GM21515 (cell line): Measurements from ENCODE around the gene DEGS2.

ENCODE experiments used
- ATAC-seq: cut with Tn5 transposase; IDR thresholded peaks from one replicate; pipeline ENCODE4 v1.9.1; 2021; ENCODE audit not compliant: unreplicated experiment

DEGS2 gene

DNA sequence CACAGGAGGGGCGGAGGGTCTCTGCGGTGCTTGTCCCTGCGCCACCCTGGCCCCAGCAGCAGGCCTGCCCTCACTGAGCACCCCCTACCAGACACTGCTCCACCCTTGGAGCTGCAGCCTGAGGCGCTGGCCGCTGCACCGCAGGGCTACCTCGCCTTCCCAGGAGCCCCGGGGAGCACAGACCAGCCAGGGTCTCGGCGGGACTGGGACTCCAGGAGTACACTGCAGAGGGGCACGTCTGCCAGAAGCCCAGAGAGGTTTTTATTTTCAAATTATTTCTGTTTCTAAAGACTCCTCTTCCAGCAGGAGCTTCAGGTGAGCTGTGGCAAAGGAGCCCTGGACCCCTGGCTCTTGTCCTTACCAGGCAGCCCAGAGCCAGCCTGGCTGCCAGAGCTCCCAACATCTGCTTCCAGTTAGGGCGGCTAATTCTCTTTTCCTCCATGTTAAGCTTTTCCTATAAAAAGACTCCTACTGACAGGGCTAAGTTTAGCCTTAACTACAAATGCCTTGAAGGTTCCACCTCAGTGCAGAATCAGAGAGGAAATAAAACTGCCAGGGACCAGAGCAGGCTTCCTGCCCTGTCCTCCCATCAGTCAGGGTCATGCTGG is 26.4 kb downstream of the DEGS2 start:
- no peak for ATAC-seq

DNA sequence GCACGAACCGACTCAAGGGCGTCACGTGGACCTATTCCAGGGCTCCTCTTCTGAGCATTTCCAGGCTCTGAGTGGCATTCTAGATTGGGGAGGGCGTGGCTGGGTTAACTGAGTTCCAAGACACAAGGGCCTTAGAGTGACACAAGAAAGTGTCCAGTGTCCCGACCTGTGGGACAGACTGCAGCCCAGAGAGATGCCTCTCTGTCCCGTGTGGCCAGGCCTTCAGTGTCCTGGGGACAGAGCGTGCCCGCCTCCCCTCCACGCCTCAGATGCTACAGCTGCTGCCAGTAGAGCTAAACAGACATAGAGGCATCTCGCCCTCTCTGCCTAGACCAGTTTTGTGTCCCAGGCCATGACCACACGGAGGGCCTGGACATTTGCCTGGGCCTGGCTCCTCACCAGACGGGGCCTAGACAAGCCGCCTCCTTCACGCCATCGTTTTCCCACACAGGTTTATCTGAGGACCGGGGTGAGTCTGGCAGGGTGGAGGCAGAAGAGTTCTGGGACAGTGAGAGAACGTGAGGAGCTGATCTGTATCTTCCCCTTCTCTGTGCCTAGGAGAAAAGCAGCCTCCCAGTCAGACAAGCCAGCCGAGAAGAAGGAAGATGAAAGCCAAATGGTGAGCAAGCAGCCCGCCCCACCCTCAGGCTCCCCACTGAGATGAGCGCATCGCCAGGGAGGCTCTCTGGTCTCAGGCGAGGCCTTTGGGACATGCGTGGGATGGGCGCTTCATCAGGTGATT is 27.1 kb downstream of the DEGS2 start:
- ATAC-seq = no peak

DNA sequence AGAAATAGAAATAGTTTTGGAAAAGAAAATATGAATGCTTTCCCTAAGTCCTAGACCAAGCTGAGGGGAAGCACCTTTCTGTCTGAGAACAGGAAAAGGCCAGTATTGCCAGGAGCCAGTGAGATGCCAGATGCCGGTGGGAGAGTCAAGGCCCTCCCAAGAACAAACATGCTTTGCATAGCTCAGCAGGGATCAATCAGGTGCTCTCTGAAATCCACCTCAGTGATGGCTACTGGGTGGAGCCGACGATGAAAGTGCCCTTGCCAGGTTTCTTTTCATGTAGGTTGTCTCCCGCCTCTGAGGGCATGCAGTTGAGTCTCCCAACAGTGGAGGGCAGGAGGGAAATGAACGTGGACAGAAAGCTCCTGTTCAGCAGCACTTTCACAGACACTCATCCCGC is 28.3 kb downstream of the DEGS2 start:
- no peak for ATAC-seq

DNA sequence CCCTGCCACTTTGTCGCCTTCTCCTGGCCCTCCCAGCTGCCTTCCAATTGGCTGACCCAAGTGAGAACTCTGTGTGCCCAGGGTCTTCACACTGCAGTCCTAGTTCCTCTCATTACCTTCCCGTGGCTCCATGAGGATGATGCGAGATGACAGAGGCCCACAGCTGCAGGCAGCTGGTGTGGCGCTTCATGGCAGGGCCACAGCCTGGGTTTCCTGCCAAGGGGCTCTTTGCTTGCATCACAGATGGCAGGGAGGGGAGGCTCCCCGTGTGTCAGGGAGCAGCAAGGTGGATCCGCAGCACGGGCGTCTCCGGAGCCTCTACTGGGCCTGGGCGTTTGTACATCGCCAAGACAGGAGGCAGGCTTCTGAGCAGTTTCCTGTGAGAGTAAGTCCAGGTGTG is 28.9 kb downstream of the DEGS2 start:
- ATAC-seq = no peak

DNA sequence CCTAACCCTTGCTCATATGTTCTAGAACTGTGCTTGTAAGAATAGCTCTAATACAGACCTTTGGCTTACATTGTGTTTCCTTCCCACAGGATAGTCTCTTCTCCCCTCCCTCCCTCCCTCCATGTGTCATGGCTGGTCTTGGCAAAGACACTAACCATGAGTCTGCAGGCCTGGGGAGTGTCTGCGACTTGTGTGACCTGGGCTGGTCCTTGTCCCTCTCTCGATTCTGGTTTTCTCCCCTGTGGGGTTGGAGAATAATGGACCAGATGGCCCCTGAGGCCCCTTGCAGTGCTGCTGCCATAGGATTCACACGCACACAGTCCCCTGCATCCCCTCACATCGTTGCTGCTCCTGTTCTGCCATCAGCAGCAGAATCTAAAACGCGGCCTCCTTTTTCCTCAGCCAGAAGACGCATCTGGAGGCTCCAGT is 30.3 kb downstream of the DEGS2 start:
- ATAC-seq = no peak

DNA sequence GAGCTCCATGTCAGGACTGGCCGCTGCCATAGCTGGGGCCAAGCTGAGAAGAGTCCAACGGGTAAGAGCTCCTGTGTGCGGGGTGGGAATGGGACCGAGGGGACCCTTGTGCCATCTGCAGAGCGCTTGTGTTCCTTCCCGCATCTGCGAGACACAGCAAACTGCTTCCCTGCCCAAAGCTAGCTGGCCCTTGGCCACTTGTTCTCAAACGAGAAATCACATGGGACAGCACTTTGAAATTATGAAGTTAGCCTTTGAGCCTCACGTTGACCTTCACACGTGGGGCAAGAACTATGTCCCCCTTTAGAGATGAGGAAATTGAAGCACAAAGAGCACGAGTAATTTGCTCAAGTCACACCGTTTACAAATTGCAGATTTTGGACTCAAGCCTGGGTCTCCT is 30.8 kb downstream of the DEGS2 start:
- ATAC-seq = no peak

DNA sequence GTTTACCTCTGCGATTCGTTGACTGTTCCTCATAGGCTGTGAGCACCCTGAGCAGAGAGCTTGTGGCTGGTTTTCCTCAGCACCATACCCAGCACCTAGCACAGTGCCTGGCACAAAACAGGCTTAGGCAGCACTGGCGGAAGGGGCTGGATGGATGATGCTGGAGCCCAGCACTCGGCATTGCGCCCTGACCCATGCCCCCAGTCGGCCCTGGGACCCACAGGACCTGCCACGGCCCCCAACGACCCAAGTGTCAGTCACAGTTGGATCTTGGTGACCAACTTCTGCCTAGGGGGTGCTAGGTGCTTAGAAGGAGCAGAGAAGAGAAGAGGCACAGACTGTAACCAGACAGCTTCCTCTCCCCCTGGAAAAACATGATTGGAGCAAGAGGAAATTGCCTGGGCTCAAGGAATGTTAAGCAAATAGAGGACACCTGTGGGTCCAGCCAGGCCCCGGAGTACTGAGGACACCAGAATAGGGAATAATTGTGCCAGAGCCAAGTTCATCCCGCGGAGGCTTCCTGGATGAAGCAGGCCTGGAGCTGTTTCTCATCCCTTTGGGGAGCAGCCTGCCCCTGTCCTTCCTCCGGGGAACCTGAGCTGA is 31.5 kb downstream of the DEGS2 start:
- ATAC-seq = no peak

DNA sequence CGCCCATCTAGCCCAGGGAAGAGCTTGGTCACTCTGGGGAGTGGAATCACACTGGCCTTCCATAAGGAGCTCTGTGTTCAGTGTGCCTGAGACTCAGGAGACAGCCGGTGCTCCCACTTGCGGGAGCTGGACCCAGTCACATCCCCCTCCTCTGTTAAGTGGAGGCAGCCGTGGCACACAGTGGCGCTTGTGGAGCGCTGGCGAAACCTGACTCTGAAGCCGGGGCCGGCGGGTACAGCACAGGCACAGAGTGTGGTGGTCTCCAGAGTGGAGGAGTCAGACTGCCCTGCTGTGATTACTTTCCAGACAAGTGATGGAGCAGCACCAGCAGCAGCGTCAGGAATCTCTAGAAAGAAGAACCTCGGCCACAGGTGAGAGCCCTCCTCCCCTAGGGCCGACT is 33.0 kb downstream of the DEGS2 start:
- ATAC-seq = no peak

DNA sequence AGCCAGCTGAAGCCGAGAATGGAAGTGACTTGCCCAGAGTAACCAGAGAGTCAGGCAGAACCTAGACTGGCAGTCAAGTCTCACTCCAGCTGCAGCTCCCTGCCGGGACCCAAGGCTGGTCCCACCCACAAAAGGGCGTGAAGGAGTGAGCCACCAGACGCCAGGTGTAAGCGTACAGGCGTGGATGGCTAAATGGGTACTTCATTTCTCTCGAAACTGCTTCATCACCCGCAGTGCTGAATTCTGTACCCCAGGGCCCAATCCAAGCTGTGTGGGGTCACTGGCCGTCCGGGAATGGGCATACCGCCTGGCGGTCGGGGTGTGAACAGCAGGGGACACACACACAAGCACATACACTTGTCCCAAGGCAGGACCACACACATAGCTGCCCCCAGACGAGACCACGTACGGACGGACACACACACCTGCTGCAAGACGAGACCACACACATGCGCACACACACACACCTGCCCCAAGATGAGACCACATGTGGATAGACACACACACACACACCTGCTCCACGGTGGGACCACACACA is 34.8 kb downstream of the DEGS2 start:
- ATAC-seq = no peak

DNA sequence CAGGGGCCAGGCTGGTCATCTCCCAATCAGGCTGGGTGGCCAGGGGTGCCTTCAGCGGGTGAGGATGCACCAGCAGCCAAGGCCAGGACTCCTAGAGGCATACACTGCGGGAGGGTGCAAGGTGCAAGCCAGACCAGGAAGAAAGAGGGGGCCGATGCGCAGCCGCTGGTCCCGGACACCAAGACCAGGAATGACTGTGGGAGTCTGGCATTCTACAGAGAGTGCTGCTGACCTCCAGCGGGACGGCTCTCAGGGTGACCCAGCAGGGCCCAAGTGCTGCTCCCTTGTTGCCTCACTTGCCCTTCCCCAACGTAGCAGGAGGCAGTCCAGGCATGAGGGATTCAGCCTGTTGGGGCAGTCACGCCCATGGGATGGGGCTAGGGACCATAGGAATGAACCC is 35.8 kb downstream of the DEGS2 start:
- no peak for ATAC-seq

DNA sequence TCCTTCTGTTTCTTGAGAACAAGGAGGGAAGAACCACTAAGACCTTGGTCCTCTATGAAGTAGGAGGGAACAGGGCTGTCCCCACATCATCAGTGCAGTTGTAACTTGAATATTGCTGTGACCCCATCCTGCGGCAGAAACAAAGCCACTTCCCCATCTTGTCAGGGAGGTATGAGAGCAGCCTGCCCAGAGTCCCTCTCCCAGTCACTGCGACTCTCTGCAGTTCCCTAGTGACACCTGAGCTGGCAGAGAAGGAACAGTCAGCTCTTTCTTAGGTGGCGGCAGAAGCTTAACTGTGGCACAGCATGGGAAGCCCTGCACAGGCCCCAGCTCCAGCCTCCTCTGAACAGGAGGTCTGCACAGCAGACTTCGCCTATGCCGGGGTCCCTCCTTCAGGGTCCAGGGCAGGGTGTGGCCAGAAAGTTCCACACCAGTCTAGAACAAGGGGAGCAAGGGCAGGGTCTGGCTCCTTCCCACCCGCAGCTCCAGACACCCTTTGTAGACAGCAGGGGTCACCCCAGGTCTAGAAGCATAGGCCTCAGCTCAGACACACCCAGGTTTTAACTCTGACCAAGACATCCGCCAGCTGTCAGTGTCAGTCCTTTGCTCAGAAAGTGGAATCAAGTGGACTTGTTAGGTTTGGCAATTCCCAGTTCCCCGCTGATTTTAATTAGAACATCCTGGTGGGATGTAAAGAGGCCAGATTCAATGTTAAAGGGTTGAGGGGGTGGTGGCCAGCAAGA is 36.8 kb downstream of the DEGS2 start:
- ATAC-seq = no peak

DNA sequence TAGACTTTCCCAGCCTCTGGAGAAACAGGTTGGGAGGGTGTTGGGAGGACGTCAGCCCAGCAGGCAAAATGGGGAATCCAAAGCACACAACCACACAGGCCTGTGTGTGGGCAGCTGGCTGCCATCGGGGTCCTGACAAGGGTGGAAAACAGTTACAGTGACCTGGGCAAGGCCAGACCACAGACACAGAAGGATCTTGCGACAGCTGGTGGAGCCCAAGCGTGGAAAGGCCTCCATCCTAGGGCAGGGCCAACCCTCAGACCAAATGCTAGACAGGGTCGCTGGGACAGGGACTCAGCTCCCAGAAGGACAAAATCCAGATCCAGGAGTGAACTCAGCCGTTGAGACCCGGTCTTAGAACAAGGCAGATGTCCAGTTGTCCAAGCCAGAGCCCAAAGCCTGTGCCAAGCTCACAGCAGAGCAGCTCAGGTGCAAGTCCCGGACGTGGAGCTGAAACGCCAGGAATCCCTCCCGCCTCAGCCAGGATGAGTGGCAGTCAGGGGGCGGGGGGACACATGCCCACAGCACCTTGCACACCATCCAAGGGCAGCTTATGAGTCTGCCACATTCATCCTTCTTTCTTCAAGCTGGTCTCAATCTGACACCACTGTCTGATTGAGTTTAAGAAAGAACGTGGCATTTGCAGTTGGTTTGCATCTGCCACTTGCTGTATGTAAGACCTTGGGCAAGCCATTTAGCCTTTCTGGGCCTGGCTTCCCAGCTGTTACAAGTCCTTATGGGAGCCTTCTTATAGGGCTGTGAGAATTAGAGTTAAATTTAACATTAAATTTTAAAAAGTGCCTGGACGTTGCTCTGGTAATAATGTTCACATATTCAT is 37.6 kb downstream of the DEGS2 start:
- ATAC-seq = no peak

DNA sequence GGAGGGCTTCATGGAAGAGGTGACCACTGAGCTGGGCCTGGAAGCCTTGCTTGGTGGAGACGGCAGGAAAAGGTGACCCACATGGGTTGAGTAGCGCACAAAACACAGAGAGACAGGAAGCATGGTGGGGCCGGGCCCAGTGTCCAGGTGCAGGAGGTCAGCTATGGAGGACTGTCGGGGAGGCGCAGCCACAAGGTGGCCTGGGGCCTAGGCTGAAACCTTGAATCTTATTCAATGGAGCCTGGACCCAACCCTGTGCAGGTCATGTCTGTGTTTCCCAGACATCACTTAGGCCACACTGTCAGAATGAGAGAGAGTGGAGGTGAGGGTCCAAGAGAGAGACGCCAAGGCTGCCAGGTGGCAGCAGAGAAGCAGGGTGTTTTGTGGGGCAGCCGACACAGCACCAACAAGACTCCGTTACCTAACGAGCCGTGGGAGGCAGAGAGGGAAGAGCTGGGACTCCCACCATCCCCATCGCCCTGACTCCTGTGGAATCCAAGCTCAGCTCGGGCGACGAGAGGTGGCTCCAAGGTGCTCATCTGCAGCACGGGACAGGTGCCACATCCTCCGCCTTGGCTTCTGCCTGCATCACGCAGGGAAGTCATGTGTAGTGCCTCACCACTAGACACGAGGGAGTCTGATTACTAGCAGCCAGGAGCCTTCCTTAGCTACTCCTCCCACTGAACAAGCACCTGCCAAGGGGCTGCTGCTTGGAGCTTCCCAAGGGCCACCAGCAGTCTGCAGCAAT is 38.7 kb downstream of the DEGS2 start:
- ATAC-seq = no peak

DNA sequence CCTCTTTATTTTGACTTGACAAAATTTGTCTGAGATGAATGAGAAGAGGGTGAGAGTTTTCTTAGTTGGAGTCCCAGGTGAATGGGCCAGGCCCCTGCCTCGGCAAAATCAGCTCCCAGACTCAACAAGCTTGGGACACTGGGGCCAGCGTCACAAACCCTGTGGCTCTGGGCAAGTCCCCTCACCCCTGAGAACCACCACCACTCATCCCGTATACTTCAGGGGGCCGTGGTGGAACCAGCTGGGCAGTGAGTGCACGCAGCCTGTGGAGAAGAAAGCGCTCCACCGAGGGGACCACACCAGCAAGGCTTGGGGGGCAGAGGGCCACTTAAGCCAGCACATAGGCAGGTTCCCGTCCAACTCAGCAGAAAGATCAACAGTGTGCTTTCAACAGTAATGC is 40.2 kb downstream of the DEGS2 start:
- ATAC-seq = no peak

DNA sequence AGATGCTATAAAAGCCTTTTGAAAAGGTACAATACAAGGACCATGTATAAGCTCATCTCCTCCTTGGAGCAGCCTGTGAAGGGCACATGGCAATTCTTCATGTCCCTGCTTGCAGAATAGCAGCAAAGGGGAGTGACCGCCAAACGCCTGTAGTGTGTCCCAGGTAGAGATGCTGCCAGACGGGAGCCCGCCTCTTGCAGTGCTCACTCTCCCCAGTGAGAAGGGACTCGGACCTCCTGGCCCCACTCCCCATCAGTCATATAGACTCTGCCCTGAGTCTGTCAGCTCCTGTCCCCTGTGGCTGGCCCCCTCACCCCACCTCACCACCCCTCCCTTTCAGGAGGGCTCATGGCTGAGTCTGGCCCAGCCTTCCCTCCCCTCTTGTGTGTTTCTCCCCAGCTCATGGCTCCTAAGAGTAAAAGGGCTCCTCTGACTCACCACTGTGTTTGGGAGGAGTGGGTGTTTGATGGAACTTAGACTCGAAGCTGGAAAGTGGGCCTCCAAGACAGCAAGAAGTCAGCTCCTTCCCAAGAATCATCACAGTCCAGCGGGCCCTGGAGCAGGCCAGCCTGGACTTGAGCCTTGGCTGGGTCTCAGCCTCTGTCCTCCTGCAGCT is 40.9 kb downstream of the DEGS2 start:
- ATAC-seq = no peak

DNA sequence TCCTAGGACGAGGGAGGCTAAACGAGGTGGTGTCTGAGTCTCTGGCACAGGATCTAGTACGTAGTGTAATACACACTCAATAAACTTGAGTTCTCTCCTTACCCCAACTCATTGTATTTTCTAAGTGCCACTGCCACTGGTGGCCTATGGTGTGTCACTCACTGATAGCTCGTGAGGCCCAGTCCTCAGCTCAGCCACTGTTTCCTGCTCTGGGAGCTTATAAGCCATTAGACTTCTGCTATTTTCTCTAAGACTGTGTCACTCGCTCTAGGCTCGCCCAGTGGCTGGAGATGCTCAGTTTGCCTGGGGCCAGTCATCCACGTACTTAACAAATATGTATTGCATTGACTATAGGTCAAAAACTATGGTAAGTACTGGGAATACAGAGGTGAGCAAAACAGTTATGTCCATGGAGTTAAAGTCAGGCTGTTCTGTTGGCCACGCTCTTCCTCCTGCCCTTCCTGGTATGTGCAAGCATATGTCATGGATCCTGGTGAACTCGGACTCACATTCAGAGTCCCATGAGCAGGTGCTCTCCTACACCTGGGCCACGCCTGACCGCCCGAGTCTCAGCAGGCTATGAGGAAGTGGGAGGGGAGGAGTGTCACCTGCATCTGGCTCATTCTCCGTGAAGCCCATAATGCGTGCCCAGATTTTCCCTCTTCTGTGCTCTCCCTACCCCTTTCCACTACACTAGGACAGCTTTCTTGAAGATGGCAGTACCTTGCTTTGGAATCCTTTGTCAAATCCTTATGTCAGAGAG is 41.6 kb downstream of the DEGS2 start:
- no peak for ATAC-seq

DNA sequence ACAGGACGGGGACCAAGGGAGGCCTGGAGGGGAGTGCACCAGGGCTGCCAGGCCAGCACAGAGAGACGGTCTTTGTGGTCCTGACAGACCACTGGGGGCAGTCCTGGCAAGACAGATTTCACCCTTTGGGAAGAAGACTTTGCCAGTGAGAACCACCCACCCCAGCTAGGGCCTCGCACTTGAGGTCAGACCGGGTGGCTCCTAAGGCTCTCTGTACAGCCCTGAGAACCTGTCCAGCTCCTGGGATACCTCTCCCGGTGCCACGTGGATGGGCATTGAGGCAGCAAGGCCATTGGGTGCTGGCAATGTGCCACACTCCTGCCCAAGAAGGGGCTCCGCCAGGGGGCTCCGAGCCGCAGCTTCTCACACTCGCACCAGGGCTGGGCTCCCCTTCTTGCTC is 42.4 kb downstream of the DEGS2 start:
- no peak for ATAC-seq

DNA sequence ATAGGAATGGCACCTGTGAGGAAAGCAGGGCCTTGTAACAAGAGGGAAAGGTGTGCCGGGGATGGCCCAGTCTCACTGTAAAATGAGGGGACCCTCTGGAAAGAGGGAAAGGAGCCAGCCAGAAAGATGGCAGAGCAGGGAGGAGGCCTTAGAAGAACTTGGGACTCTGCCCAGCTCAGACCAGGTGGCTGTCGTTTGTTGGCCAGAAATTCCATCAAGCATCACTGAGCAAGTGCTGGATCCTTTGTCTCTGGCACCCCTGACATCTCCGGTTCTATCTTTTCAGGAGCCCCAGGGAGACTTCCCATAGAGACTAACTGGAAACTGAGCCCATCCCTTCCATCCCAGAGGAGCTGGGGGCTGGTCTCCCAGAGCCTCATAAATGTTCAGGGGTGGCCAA is 43.3 kb downstream of the DEGS2 start:
- no peak for ATAC-seq

DNA sequence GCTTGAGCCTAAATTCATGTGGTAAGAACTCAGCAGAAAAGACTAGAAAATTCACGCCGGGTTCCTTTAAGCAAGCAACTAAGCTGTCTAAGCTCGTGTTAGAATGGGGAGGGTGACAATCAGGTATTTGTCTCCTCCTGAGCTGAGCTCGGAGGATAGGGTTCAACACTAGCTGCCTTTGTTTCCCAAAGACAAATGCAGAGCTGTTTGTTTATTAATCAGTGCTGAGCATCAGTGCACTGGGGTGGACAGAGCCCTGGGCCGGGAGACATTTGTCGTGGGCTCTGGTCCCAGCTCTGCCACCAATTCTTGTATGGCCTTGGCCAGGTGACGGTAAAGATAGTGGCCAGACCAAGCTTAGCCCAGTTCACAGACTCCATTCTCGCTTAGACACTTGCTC is 43.7 kb downstream of the DEGS2 start:
- no peak for ATAC-seq
